Measurements from ENCODE around the gene KRTAP10-10. TPM values are rescaled to one million over a fixed set of nuclear protein-coding genes. Genes with fewer than 3 reads are reported as not detected.

The KRTAP10-10 gene
- total RNA-seq, 2 donors from 2014 or later, result not detected

- DNase-seq (no peak), ATAC-seq (no peak)
- 50 to 52% methylated on average over 8 to 32 of the region's 33 CpGs for WGBS, 2 donors
- Histone ChIP-seq H3K4me3 (no peak within 1 kb of the TSS), H3K27ac (no peak within 1 kb of the TSS), H3K4me1 (no peaks in the 10 kb centered on the region), H3K27me3 (no peaks in the 10 kb centered on the region), H3K9me3 (no peaks in the 10 kb centered on the region), H3K36me3 (replicated peaks in 1 of 2; ENCODE audit: insufficient read depth in 1 of 2, low read depth in 2 of 2) (no peaks in the 10 kb centered on the region)
- intact Hi-C loops (cut with DNase I), result no loop called here
- TF ChIP-seq POLR2A (IDR thresholded peaks at IDR 0.05) (no peak), CTCF (IDR thresholded peaks at IDR 0.05) (no peak)
These were observed 44.5 kb upstream of the KRTAP10-10 start, which contains the start of gene KRTAP10-6 for GRCh38 chr21:44592446-44593311. TSS of gene KRTAP10-6 (minus strand) at chr21:44592505. CDS start at chr21:44592484, 21 bp downstream.

- WGBS, 2 donors, result 42 to 47% methylated on average over 16 to 20 of the region's 20 CpGs
- intact Hi-C loops (cut with DNase I), result no loop called here
- TF ChIP-seq POLR2A (IDR thresholded peaks at IDR 0.05) (no peak), CTCF (IDR thresholded peaks at IDR 0.05) (no peak)
- Histone ChIP-seq H3K27ac (no peak overlapping the region), H3K4me1 (no peaks in the 10 kb centered on the region), H3K9me3 (no peaks in the 10 kb centered on the region), H3K36me3 (replicated peaks in 1 of 2; ENCODE audit: insufficient read depth in 1 of 2, low read depth in 2 of 2) (no peaks in the 10 kb centered on the region), H3K4me3 (no peak overlapping the region), H3K27me3 (no peaks in the 10 kb centered on the region)
- DNase-seq, result no peak
- no peak for ATAC-seq
These were observed 43.4 kb upstream of the KRTAP10-10 start for GRCh38 chr21:44593598-44594405.

- Histone ChIP-seq H3K9me3 (no peaks in the 10 kb centered on the region), H3K4me1 (no peaks in the 10 kb centered on the region), H3K4me3 (no peak overlapping the region), H3K36me3 (replicated peaks in 1 of 2; ENCODE audit: insufficient read depth in 1 of 2, low read depth in 2 of 2) (no peaks in the 10 kb centered on the region), H3K27me3 (no peaks in the 10 kb centered on the region), H3K27ac (no peak overlapping the region)
- intact Hi-C loops (cut with DNase I), result no loop called here
- no peak for DNase-seq
- 64 to 65% methylated on average over 12 of the region's 12 CpGs for WGBS, 2 donors
- TF ChIP-seq POLR2A (IDR thresholded peaks at IDR 0.05) (no peak), CTCF (IDR thresholded peaks at IDR 0.05) (no peak)
- ATAC-seq, result no peak
These were observed 42.7 kb upstream of the KRTAP10-10 start for GRCh38 chr21:44594406-44594916.

GRCh38 chr21:44595524-44595923 lies 41.6 kb upstream of the KRTAP10-10 start:
- WGBS, 2 donors, result 60 to 66% methylated on average over 6 of the region's 6 CpGs
- intact Hi-C loops (cut with DNase I), result no loop called here
- no peaks in the 10 kb centered on the region for H3K4me1 ChIP-seq
- no peaks in the 10 kb centered on the region for H3K36me3 ChIP-seq (replicated peaks in 1 of 2; ENCODE audit: insufficient read depth in 1 of 2, low read depth in 2 of 2)
- DNase-seq (no peak), ATAC-seq (no peak)
- H3K27ac ChIP-seq, result no peak overlapping the region
- no peak overlapping the region for H3K4me3 ChIP-seq
- H3K9me3 ChIP-seq, result no peaks in the 10 kb centered on the region
- H3K27me3 ChIP-seq, result no peaks in the 10 kb centered on the region
- TF ChIP-seq POLR2A (IDR thresholded peaks at IDR 0.05) (no peak), CTCF (IDR thresholded peaks at IDR 0.05) (no peak)

Data from body of pancreas (tissue), 4 donors.